NCI-H2196 treated with DMSO at 0.1 percent for 48 hours (cell line): ENCODE measurements around the gene PXYLP1.

ENCODE experiments used
- DNase-seq: peaks from one replicate; lab custom pipeline; 2025; ENCODE audit not compliant: unreplicated experiment; lab: John Stamatoyannopoulos, UW

The PXYLP1 gene

GRCh38 chr3:141320399-141321108 is 88.9 kb downstream of the PXYLP1 start:
- DNase-seq = no peak

- no peak for DNase-seq
Observed at GRCh38 chr3:141321109-141321497, 89.5 kb downstream of the PXYLP1 start.

- DNase-seq = no peak
Observed at GRCh38 chr3:141323936-141324704, 92.5 kb downstream of the PXYLP1 start.

GRCh38 chr3:141326123-141326522 is 94.5 kb downstream of the PXYLP1 start:
- no peak for DNase-seq

- no peak for DNase-seq
Observed at GRCh38 chr3:141326626-141327025, 95.0 kb downstream of the PXYLP1 start.

GRCh38 chr3:141328286-141329166 is 96.9 kb downstream of the PXYLP1 start:
- no peak for DNase-seq

GRCh38 chr3:141330235-141330634 is 98.6 kb downstream of the PXYLP1 start:
- DNase-seq = no peak

GRCh38 chr3:141330718-141331376 is 99.2 kb downstream of the PXYLP1 start:
- DNase-seq = no peak

- no peak for DNase-seq
Observed at GRCh38 chr3:141331377-141332318, 100.0 kb downstream of the PXYLP1 start.

- no peak for DNase-seq
Observed at GRCh38 chr3:141332416-141332815, 100.8 kb downstream of the PXYLP1 start.

- DNase-seq = no peak
Observed at GRCh38 chr3:141333836-141334626, 102.4 kb downstream of the PXYLP1 start.

GRCh38 chr3:141334627-141335250 is 103.1 kb downstream of the PXYLP1 start:
- DNase-seq = no peak

- no peak for DNase-seq
Observed at GRCh38 chr3:141335531-141336061, 104.0 kb downstream of the PXYLP1 start.

- DNase-seq = peak; percentile 53
Observed at GRCh38 chr3:141336672-141337522, 105.3 kb downstream of the PXYLP1 start.

GRCh38 chr3:141337523-141337854 is 105.9 kb downstream of the PXYLP1 start:
- DNase-seq = no peak

- DNase-seq = no peak
Observed at GRCh38 chr3:141337991-141338390, 106.4 kb downstream of the PXYLP1 start.

- no peak for DNase-seq
Observed at GRCh38 chr3:141338881-141339280, 107.3 kb downstream of the PXYLP1 start.

- DNase-seq = no peak
Observed at GRCh38 chr3:141341536-141341935, 109.9 kb downstream of the PXYLP1 start.
